ENCODE data around the gene TUBA1C.
"Not testable (repeated sequence)": the region's sequence is repeated elsewhere in the genome, so short reads cannot be mapped to it uniquely, and the experiment has no call there.

TUBA1C gene

DNA sequence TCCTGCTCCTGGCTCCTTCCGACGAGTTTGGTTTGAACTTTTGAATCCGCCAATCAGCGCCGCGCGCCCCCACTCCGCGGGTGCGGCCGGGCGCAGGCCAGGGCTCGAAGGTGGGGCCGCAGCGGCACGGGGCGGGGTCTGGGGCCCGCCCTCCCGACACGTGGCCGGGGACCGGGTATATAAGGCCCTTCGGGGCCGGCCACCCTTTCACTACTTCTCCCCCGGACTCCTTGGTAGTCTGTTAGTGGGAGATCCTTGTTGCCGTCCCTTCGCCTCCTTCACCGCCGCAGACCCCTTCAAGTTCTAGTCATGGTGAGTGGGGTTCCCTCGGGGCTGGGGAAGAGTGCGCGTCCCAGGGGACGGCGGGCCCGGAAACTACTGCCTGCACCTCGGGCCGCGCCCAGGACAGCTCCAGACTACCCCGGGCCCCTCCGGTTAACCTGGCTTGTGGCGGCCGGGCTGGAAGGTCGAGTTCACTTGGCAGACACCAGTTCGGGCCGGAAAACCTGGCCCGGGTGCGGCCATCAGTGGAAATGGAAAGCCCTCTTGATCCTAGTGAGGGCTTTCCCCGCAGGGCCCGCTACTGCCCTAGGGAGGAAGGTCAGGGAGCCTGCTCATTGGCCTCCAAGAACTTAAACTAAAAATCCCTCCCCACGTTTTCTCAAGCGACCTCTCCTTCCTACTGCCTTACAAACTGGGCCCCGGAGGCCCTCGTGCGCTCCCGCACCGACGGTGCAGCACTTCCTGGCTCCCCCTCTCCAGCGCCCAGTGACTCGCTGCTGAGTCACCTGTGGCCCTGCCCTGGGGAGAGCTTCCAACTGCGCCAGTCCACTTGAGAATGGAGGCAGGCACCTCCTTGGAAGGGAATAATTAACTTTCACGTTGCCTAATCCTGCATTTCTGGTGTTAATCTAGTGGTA lies at the start of gene TUBA1C:
TSS of gene TUBA1C (plus strand) at position 210 of the 920 bp plus-strand sequence. CDS start at position 310, 100 bp downstream.
- peak; percentile 87 to 90 for ATAC-seq

DNA sequence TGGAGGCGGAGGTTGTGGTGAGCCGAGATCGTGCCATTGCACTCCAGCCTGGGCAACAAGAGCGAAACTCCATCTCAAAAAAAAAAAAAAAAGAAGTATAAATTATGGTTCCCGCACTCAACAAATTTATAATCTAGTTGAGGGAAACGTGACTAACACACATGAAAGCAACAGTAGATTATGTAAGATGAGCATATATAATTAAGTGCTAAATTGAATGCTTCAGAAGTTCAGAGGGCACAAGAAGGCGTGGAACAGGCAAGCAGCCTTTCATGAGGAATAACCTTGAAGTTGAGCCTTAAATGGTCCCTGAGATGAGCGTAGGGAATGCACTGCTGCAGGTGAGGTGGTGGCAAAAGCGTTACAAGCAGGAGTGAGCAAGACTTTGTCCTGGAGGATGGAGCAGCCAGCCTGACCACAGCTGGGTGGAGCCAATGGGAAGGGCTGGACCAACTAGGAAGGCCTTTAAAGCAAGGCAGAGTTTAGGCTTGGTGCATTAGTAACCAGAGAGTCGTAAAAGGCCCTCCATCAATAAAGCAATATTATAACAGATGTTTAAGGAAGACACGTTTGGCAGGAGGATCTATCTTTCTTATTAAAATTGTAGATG lies 45.4 kb upstream of the TUBA1C start:
- no peak for ATAC-seq

DNA sequence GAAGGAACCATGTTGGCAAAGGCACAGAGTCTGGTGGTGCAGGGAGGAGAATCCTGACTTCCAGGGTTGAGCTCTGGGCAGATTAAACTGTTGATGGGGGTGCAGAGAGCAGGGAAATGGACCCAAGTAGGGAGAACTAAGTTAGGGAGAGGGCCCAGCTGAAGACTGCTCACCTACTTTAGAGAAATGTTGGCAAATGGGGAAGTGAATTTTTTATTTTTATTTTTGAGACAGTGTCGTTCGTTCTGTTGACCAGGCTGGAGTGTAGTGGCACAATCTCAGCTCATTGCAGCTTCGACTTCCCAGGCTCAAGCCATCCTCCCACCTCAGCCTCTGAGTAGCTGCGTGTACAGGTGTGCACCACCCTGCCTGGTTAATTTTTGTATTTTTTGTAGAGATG lies 43.9 kb upstream of the TUBA1C start:
- no peak for ATAC-seq

DNA sequence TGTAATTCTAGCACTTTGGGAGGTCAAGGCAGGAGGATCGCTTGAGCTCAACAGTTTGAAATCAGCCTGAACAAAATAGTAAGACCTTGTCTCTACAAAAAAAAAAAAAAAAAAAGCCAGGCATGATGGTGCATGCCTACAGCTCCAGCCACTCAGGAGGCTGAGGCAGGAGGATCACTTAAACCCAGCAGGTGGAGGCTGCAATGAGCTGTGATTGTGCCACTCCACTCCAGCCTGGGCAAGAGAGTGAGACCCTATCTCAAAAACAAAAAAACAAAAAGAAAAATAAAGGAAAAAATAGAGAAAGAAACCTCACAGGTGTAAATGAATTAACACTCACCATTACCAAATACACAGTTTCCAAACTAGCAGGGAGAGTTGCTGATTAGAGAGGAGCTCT lies 41.8 kb upstream of the TUBA1C start:
- no peak for ATAC-seq

DNA sequence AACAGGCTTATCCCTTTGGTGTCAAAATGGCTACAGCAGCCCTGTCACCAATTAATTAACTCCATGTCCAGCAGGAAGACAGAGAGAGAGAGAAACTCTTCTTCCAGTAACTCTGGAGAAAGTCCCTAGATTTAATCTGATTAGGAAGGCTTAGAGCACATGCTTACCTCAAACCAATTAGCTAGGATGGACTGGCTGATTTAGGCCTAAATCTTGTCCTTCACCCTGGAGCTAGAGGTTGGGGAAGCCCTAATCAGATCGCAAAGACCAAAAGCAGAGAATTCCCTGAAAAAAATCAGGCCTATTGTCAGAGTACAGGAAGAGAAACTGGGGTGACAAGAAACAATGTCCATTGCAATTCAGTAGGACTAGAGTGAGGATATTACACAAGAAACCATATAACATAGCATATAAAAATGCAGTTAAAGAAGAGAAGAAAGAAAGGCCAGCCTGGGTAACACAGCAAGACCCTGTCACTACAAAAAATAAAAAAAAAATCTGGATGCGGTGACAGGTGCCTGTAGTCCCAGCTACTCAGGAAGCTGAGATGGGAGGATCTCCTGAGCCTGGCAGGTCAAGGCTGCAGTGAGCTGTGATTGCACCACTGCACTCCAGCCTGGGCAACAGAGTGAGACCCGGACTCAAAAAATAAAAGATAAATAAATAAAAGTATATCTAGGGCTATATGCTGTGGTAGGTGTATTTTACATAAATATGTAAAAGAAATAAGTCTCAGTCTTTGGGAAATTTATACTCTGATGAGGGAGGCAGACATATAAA lies 41.1 kb upstream of the TUBA1C start:
- no peak for ATAC-seq

DNA sequence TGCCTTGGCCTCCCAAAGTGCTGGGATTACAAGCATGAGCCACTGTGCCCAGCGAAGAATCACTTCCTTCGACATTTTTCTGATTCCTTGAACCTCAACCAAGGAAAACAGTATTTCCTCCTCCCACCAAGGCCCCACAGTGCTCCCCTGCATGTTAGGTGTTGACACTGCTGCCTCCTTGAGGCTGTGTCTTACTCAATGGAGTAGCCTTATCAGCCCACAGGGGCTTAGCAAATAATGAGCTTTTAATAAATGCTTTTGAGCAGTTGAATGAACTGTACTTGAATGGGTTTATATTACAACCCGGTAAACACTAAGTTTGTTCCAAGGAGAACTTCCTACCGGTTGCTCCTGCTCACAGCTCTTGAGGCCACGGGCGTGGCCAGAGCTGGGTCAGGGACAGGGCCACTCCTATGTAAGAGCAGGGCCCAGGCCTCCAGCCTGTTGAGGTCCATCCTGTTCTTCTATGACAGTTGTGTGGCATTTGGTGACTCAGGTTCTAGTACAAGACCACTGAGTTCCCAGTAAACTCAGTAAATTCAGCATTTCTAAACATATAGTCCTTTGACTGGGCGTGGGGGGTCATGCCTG lies 39.2 kb upstream of the TUBA1C start:
- no peak for ATAC-seq

DNA sequence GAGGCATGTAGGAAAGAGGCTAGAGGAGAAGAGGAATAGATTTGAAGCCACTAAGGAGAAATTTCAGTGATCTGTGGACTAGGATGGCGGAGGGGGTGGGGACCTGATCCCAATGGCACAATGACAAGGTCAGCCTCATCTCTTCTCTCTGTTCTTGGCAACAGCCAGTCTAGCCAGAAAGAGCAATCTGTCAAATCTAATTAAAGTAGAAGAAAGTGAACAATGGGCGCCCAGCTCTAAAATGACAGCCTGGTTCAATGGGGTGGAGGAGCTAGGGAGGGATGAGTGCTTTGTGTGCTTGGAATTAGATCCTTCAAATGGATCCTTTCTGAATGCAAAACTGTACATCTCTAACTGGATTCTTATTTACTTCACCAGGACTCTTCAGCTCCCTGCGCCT lies 37.2 kb upstream of the TUBA1C start:
- ATAC-seq: no peak

DNA sequence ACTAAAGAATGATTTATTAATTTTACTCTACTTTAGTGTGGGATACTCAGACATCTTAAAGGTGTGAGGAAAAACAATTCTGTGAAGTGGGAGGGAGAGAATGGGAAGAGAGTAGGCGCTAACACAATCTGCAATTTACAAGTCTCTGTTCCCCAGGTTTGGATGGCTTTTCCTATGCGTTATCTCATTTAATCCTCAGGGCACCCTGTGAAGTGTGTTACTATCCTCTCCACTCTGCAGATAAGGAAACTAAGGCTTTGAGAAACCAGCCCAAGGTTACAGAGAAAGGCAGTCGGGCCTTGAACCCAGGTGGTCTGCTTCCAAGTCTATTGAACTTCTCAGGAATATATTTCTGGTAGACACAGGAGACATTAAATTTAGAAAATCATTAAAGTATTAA lies 36.2 kb upstream of the TUBA1C start:
- no peak for ATAC-seq

DNA sequence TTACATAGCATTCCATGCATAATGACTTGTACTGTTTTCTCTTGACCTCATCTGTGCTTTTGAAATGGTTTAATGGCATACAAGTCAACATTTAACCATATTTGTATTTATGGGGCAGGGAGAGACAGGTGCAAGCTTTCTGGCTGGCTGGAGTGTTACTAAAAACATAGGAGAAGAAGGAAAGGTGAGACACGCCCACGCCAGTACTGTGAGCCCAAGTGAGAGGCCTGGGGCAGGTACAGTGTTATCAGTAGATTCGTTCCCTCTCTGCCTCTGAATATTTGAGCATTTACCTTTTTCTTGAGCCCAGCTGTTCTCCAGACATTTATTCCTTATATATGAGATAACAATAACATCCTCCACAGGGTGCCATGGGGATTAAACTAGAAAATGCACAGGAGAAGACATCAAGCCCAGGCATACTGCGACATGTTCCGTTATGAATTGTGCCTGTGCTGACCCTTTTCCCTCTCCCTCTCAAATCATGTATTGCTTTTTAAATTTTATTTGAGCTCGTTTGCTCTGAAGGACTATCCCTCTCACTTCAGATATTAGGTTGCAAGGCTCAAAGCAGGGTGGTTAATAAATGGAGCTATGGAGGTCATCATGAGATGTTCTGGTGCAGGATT lies 34.6 kb upstream of the TUBA1C start:
- ATAC-seq: no peak

DNA sequence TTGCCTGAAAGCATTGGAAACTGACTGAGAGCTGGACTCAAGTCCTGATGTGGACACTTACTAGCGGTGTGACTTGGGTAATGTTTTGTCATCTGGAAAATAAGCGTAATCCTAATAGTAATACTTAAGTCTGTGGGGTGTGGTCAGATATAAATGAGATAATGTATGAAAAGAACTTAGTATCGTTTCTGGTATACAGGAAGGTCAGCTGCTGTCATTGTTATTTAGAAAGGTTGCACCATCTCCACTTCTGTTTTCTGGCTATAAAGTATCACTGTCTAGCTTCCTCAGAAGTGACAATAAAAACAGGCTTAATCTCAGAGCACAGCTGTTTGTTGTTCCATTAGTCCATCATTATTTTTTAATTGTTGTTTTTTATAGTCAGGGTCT lies 34.1 kb upstream of the TUBA1C start:
- no peak for ATAC-seq

DNA sequence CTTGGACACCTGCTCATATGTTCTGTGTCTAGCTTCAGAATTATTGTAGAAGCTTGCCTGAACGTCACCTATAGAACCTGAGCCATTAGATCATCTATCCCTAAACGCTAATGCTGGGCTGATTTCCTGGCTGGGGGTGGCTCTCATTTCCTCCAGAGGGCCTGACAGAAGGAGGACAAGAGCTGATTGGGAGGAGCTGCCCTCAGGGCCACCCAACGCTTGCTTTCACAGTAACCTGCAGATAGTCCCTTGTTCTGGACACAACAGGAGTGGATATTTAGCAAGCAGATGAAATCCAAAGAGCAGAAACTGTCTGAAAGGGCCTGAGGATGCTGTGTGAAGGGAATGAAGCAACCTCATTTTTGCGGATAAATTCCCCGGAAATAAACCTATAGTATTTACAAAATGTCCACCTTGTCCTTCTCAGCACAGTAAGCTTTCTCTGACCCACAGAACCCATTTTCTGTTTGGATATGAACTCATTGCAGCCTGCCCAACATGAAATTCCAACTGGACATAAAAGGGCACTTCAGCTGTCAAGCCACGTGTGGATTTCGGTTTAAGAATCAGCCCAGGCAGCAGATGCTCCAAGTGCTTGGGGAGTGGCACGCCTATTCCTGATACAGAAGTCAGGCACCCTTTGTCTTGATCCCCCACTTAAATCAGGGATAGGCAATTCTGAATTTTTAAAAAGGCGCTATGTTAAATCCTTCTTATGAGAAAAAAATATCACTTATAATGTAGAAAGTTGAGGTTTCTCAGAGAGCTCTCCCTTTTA lies 32.8 kb upstream of the TUBA1C start:
- ATAC-seq: no peak

DNA sequence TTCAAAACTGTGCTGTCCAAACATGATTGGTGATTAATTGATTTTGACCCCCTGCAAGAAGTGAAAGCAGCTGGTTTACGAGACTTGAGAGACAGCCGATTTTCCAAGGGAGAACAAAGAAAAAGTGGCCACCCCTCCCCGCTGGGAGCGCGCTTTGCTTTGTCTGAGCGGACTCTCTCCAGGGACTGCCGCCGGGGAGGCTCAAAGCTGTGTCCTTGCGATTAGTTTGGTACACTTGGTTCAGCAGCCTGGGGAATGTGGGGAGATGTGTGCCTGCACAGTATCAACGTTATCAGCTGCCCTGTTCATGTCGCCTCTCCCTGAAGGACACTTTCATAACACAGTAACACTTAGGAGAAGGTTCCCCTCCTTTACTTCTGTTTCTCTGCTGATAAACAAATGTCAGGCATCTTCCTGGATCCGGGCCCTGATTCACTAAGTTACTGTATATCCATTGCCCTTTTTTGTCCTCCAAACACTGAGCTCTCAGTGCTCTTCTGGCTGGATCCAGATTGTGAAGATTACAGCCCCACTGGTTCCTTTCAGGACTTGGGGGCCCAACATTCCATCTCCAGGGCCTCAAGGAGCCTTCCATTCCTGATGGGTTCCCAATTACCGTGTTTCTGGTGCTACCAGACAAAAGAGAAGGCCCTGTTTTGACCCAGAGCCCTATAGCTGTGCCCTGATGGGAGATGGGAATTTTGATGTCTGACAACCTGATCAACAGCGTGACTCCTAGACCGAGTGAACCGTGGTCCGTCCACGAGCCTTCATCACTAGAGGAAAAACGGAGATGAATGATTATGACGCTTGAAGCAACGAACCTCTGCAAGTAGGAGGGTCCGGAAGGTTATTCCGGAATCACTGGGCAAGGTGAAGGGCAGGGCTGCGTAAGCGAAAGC lies 31.7 kb upstream of the TUBA1C start:
- ATAC-seq: no peak

DNA sequence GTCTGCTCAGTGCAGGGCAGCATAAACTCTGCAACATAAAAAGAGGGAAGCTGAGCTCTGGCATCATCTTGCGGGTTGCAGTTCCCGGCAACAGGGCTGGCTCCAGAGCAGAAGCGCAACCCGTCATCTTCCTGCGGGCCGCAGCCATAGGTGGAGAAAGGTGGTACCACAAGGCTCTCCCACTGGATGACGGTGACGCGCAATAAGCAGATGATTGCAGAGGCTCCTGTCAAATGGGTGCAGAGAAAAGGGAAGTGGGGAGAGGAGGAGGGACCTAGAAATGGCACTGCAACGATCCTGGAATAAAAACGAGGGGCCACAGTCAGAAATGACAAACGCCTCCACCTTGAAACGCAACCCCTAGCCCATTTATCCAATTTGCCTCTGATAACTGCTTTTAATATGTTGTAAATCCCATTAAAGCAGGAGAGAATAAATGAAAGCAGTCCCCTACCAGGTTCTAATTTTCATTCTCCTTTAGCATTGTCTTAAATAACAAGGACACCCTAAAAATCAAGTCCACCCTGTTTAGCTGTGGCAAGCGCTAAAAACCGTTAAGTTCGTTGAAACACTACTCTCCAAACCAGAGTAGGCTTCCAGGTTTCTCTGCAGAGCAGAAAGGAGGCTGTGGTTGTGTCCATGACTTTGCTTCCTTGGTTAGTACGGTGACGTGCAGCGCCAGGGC lies 30.9 kb upstream of the TUBA1C start:
- ATAC-seq: no peak

DNA sequence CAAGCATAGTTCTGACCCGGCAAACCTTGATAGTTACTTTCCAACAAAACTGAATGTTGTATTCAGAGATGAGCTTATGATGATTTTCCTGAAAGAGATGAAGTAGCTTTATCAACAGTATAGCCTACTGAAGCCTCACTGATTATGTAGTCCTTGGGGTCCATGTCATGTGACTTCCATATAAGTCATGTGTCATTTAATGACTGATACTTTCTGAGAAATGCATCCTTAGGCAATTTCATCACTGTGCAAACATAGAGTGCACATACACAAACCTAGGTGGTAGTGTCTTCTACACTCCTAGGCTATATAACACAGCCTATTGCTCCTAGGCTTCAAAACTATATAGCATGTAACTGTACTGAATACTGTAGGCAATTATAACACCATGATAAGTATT lies 28.5 kb upstream of the TUBA1C start:
- ATAC-seq: peak; percentile 40 to 52

DNA sequence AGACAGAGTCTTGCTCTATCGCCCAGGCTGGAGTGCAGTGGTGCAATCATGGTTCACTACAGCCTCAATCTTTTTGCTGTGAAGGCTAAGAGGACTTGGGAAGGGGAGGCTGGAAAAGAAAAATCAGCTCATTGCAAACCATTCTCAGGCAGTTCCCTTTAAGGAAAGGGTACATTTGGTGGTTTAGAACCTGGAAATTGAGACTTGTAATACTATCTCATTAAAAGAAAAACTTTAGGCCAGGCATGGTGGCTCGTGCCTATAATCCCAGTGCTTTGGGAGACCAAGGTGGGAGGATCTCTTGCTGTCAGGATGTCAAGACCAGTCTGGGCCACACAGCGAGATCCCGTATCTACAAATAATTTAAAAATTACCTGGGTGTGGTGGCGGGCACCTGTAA lies 21.3 kb upstream of the TUBA1C start:
- no peak for ATAC-seq

DNA sequence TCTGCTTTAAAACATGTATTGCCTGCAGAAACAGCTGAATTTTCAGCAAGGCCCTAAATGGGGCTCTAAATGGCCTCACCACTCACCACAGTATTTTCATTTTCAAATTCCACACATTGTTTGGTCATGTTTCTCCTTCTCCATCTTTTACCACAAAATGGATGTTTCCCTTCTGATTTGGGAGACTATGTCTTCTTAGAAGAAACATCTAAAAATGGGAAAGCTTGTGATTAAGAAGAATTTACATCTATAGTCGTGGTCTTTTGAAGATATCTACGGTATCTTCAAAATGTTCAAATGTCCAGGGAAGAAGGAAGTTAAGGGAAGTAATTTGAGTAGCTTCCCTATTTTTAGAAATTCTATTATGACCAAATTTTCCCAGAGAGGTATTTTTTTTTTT lies 20.7 kb upstream of the TUBA1C start:
- ATAC-seq: no peak

DNA sequence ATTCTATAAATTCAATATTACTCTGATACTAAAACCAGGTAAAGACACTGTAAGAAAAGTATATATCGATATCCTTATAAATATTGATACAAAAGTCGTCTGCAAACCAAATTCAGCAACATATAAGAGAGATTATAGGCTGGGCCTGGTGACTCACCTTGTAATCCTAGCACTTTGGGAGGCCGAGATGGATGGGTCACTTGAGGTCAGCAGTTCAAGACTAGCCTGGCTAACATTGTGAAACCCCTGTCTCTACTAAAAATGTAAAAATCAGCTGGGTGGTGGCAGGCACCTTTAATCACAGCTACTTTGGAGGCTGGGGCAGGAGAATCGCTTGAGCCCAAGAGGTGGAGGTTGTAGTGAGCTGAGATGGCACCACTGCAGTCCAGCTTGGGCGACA lies 13.5 kb upstream of the TUBA1C start:
- ATAC-seq: no peak

DNA sequence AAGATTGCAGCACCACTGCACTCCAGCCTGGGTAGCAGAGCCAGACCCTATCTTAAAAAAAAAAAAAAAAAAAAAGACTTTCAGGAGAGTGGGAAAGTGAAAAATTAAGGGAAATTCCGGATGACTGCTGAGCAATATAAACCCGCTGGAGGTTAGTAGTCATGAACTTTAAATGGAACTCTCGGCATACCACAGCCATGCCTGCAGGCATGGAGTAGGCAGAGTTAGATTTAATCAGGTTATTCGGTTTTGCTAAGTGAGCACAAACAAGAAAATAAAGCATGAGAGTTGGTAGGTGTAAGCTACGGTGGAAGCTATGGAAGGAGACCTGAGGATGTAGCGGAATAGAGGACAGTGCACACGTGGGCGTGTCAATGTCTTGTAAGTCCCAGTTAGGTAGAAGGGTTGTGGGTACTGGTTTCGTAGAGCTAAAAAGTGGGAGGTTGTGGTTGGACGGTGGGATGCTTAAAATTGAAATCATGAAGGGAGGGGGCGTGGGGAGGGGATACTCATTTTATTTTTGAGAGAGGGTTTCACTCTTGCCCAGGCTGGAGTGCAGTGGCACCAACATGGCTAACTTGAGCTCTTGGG lies 11.8 kb upstream of the TUBA1C start:
- peak in 1 of 2 donors; percentile 48 for ATAC-seq

DNA sequence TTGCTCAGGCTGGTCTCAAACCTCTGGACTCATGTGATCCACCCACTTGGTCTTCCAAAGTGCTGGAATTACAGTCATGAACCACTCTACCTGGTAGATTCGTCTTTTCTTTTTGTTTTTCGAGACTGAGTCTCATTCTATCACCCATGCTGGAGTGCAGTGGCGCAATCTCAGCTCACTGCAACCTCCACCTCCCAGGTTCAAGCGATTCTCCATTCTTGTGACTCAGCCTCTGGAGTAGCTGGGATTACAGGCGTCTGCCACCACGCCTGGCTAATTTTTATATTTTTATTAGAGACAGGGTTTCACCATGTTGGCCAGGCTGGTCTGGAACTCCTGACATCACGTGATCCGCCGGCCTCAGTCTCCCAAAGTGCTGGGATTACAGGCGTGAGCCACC lies 9.4 kb upstream of the TUBA1C start:
- ATAC-seq: not testable (repeated sequence)
